Astrocyte of the cerebellum (primary cell): ENCODE results near the gene XKR7.
"Not testable (repeated sequence)": the region's sequence is repeated elsewhere in the genome, so short reads cannot be mapped to it uniquely, and the experiment has no call there.

ENCODE experiments used
- DNase-seq: peaks from one replicate; pipeline ENCODE4 v3.0.0-alpha.2; 2011; ENCODE audit warnings: low read depth
- H3K4me3 ChIP-seq: 2 replicates; pipeline ENCODE4 v1.5.1; 2011; ENCODE audit warnings: mild to moderate bottlenecking, low read depth, low read length, moderate library complexity
- in situ Hi-C: cut with HindIII; loops from 2 replicates; pipeline ENCODE4 v1.10.0; 2017; ENCODE audit warnings: low sequenced_read_pairs
- TF ChIP-seq, protein P1 (sequence below): IDR thresholded peaks from 2 replicates; pipeline ENCODE4 v1.5.1; 2012; ENCODE audit warnings: low read length, low read depth, moderate library complexity, mild to moderate bottlenecking; ENCODE audit errors: missing control alignments

Gene XKR7

DNA sequence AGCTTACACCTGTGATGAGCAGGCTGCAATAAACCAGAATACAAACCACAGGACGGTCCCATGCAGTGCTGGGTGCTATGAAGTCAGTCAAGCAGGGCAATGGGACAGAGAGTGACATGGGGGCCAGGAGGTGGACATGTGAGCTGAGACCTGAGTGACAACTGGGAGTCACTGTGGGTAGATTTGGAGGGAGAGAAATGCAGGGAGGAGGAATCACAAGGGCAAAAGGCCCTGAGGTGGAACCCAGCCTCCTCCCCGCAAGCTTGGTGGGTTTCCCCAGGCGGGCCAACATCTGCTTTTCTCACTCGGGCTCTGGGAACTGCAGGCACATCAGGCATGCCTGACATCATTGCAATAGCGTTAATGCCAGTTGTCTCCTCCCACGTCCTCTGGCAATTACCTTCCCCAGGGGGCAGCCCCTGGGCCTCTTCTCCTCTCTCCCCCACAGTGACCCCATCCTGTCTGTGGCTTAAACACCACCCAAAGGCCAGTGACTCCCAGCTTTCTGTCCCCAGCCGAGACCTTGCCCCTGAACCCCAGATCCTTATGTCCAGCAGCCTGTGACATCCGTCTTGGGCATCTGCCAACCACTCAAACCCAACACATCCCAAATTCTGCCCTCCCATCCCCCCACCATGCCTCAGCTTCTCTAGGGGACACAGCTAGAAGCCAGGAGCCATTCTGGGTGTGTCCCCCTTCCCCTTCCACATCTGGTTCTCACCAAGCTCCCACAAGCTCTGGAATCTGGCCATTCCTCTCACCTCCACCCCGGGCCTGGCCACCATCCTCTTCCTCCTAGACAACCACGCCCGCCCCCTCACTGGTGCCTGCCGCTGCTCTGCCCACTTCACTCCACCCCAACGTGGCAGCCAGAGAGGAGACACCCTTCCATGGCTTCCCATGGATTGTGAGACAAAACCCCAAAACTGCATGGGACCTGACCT, 44.3 kb upstream of the XKR7 start:
- in situ Hi-C loops = no loop called here
- no peak for DNase-seq
- no peak overlapping the region for H3K4me3 ChIP-seq
- TF ChIP-seq, protein P1, sequence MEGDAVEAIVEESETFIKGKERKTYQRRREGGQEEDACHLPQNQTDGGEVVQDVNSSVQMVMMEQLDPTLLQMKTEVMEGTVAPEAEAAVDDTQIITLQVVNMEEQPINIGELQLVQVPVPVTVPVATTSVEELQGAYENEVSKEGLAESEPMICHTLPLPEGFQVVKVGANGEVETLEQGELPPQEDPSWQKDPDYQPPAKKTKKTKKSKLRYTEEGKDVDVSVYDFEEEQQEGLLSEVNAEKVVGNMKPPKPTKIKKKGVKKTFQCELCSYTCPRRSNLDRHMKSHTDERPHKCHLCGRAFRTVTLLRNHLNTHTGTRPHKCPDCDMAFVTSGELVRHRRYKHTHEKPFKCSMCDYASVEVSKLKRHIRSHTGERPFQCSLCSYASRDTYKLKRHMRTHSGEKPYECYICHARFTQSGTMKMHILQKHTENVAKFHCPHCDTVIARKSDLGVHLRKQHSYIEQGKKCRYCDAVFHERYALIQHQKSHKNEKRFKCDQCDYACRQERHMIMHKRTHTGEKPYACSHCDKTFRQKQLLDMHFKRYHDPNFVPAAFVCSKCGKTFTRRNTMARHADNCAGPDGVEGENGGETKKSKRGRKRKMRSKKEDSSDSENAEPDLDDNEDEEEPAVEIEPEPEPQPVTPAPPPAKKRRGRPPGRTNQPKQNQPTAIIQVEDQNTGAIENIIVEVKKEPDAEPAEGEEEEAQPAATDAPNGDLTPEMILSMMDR = no peak

GRCh38 chr20:31924561-31924960, 43.4 kb upstream of the XKR7 start:
- in situ Hi-C loops = no loop called here
- TF ChIP-seq, protein P1 = no peak
- no peak overlapping the region for H3K4me3 ChIP-seq
- DNase-seq = no peak

DNA sequence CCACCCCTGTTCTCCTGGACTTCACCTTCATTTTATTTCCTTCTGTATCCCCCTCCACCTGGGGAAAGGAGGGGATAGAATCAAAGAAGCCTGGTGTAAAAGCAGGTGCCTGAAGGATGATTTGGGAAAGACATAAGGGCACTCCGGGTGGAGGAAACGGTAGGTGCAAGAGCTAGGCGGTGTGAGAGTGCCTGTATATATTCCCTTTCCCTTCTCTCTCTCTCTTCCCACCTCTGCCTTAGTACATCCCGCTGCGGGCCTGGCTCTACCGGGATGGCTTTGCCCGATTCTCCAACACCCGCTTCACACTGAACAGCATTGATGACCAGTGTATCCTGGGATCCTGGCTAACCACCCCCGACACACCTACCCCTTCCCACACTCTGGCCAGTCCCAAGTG, 42.3 kb upstream of the XKR7 start:
- TF ChIP-seq, protein P1 = no peak

GRCh38 chr20:31926493-31926892, 41.5 kb upstream of the XKR7 start:
- in situ Hi-C loops = no loop called here
- no peak overlapping the region for H3K4me3 ChIP-seq
- TF ChIP-seq, protein P1 = no peak
- no peak for DNase-seq

More for the DNA sequence above, 42.3 kb upstream of the XKR7 start:
- no peak overlapping the region for H3K4me3 ChIP-seq
- in situ Hi-C loops = no loop called here
- DNase-seq = no peak

DNA sequence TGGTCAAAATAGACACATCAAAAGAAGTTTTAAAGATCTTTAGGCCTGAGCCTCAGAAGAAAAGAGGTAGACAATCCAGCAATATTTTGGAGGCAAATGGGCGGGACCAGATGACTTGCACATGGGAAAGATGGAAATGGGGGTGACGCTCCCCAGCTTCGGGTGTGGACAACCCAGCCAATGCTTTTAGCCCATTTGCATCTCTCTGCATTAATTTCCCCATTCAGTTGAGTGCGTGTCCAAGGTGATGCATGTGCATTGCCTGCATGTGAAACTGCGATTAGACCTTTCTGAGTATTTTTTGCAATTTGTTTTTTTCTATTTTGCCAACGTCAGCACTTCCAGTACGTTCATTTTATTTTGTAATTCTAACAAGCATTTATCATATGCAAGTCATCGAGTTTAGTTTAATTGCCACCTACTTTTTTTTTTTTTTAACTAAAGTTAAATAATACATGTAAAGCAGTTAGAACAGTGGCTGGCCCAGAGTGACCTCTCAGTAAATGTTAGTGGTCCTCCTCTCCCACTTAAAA, 40.3 kb upstream of the XKR7 start:
- no peak overlapping the region for H3K4me3 ChIP-seq
- in situ Hi-C loops = no loop called here
- no peak for DNase-seq
- TF ChIP-seq, protein P1 = no peak

- in situ Hi-C loops = not testable (repeated sequence)
These were observed 38.3 kb upstream of the XKR7 start for GRCh38 chr20:31929631-31930030.

GRCh38 chr20:31930779-31931178, 37.2 kb upstream of the XKR7 start:
- no peak for DNase-seq
- in situ Hi-C loops = no loop called here
- TF ChIP-seq, protein P1 = no peak
- no peak overlapping the region for H3K4me3 ChIP-seq

More at GRCh38 chr20:31929631-31930030, 38.3 kb upstream of the XKR7 start:
- not testable (repeated sequence) for H3K4me3 ChIP-seq, DNase-seq
